Gastrocnemius medialis (tissue), 4 donors: ENCODE data around the gene PLIN5.

Source experiments
- POLR2A ChIP-seq, 2 donors: fragments of 450-650 bp; IDR thresholded peaks; one replicate each; pipeline ENCODE4 v1.6.1; 2017; ENCODE audit warnings: antibody characterized with exemption in 2 of 2, mild to moderate bottlenecking in 2 of 2, moderate library complexity in 2 of 2
- TF ChIP-seq, protein P1 (sequence below), 5 experiments: fragments of 450-650 bp in 3 of 5; fragments of 200-600 bp in 2 of 5; sonication (generic) in 2 of 5; IDR thresholded peaks in 4 of 5; conservative IDR thresholded peaks in 1 of 5; 1 replicate in 4 of 5; 2 replicates in 1 of 5; pipeline ENCODE4 v1.5.1; 2016 to 2019; ENCODE audit warnings: antibody characterized with exemption in 5 of 5, mild to moderate bottlenecking in 3 of 5, moderate library complexity in 3 of 5

DNA sequence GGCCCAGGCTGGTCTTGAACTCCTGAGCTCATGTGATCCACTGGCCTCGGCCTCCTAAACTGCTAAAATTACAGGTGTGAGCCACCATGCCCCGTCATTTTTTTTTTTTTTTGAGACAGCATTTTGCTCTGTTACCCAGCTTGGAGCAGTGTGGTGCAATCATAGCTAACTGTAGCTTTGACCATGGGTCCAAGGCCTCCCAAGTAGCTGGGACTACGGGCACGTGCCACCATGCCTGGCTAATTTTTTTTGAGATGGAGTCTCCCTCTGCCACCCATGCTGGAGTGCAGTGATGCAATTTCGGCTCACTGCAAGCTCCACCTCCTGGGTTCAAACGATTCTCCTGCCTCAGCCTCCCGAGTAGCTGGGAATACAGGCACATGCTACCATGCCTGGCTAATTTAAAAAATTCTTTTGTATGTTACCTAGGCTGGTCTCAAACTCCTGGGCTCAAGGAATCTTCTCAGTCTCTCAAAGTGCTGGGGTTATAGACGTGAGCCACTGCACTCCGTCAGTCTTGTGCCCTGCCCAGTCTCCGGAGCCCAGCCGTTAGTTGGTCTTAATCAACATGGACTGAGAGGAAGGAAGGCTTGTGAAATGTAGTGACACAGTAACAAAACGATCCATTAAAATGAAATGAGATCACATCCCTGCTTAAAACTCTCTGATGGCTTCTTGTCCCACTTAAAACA lies 6.2 kb upstream of the PLIN5 start:
- TF ChIP-seq POLR2A (IDR thresholded peaks at IDR 0.05), result no peak
- TF ChIP-seq, protein P1, sequence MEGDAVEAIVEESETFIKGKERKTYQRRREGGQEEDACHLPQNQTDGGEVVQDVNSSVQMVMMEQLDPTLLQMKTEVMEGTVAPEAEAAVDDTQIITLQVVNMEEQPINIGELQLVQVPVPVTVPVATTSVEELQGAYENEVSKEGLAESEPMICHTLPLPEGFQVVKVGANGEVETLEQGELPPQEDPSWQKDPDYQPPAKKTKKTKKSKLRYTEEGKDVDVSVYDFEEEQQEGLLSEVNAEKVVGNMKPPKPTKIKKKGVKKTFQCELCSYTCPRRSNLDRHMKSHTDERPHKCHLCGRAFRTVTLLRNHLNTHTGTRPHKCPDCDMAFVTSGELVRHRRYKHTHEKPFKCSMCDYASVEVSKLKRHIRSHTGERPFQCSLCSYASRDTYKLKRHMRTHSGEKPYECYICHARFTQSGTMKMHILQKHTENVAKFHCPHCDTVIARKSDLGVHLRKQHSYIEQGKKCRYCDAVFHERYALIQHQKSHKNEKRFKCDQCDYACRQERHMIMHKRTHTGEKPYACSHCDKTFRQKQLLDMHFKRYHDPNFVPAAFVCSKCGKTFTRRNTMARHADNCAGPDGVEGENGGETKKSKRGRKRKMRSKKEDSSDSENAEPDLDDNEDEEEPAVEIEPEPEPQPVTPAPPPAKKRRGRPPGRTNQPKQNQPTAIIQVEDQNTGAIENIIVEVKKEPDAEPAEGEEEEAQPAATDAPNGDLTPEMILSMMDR (IDR thresholded peaks at IDR 0.05 in 4 of 5, conservative IDR thresholded peaks at IDR 0.05 in 1 of 5), result no peak
